ENCODE results near the gene TP53BP2.
"Not testable (repeated sequence)": the region's sequence is repeated elsewhere in the genome, so short reads cannot be mapped to it uniquely, and the experiment has no call there.

The TP53BP2 gene

DNA sequence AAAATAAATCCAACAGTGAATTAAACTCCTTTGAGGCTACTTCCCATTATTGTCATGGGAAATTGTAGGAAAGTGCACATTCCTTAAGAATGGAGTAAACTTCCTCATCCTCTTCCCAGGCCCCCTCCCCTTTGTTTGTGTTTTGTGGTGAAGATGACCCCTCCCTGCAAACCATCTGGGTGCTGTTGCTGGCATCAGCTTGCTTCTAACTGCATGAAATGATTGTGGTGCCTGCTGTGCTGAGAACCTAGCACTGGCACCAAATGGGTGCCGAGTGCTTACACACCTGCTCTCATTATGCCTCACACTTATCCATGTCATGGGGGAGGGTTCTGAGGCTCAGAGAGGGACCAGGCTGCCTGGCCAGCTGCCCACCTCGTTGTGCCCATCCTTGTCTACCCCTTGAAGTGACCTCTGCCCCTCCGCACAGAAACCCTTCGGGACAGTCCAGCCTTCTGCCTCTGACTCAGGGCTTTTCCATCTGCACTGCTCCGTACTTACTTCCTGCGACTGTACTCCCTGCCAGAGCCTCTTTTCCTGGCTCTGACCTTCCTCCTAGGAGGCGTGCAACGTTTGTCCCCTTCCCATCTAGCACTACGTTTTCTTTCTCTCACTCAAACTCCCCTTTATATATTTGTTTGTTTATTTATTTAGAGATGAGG, 102.8 kb downstream of the TP53BP2 start:
- no peak for DNase-seq (ENCODE audit: low read depth in 3 of 3)

DNA sequence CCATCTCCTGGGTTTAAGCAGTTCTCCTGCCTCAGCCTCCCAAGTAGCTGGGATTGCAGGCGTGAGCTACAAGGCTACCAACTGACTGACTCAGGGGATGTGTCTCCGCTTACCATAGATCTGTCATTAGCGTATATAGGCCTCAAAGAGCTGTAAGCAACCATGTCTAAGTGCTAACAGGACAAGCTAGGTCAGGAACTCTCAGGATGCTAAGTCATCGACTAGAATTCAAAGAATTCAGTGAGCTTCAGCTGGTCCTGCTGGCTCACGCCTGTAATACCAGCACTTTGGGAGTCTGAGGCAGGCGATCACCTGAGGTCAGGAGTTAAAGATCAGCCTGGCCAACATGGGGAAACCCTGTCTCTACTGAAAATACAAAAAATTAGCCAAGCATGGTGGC, 103.9 kb downstream of the TP53BP2 start:
- no peak for DNase-seq (ENCODE audit: low read depth in 3 of 3)

DNA sequence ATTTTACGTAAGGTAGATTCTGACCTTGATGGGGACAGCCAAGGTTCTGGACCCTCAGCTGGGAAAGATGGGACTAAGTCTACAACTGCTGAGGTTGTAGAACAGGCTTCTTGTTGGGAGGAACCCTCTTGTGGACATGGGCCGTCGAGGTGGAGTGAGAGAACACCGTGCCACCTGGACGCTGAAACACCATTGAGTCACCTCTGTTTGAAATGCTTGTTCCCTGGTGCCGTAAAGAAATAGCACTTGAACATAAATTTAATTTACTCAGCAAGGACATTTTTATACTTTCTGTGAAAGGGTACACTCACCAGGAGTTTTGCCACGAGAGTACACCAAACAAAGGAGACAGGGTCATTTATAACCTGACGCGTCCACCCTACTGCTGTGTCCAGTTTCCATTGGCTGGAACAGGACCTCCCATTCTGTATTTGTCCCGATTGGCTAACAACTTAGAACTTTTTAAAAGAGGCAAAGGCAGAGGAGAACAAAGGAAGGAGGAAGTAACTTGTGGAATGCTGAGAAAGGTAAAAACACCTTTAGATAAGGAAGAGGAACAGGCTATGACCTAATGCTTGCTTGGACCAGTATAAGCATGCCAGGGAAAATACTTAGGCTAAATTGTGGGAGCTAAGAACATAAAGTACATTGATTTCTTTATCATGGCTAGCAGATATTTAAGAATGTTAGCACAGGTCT, 105.6 kb downstream of the TP53BP2 start:
- DNase-seq (ENCODE audit: low read depth in 3 of 3), result not testable (repeated sequence)

DNA sequence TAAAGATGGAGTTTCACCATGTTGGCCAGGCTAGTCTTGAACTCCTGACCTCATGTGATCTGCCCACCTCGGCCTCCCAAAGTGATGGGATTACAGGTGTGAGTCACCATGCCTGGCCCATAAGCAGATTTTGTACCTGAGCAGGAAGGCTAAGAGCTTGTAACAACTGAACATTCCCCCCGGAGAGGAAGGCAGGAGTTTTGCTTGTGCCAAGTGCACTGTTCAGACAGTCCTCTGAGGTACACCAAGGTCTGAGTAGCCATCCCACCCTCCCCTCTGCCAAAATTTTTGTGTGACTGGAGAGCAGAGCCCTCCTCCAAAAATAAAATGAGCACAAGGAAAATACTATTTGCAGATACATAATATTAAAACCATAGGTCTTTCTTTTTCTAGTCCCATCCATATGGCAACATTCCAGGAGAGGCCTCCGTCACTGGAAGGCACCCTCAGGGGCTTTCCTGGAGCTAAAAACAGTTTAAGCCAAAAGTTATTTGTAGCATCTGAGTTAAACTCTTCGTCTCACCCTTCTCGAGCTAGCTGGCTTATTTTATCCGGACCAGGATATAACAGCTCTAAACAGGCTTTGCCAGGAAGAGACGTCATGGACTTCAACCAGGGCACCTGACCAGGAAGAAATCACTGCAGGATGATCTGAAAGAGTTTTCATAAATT, 106.2 kb downstream of the TP53BP2 start:
- DNase-seq (ENCODE audit: low read depth in 3 of 3), result no peak

DNA sequence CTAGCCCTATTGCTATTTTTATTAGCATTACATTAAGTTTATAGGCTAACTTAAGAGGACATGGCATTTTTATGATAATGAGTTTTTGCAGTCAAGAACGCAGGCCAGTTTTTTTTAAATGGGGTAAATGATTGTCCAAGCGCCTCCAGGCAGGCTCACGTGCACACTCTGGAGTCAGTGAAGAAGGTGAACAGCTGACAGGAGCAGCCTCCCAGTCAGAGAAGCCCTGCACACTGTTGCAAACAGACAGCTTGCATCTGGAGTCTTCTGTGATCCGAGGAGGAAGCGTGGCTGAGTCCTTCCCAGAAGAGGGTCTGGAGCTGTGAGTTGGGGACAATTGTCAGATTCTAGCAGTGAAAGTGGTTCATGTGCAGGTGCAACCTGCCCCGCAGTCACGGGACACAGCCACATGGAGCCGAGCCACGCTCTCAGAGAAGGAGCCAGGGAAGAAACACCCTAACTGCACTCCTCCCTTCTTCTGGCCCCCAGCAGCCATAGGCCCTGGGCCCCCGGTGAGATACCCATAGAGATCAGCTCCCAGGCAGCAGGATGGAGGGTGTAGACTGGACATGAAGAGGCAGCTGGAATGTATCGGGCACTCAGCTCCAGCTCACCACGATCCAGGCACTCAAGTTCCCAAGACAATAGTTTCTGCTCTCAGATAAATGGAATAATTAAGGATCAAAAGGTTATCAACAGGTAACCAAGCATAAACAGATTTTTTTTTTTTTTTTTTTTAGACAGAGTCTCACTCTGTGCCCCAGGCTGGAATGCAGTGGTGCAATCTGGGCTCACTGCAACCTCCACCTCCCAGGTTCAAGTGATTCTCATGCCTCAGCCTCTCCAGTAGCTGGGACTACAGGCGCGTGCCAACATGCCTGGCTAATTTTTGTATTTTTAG, 107.0 kb downstream of the TP53BP2 start:
- no peak for DNase-seq (ENCODE audit: low read depth in 3 of 3)

DNA sequence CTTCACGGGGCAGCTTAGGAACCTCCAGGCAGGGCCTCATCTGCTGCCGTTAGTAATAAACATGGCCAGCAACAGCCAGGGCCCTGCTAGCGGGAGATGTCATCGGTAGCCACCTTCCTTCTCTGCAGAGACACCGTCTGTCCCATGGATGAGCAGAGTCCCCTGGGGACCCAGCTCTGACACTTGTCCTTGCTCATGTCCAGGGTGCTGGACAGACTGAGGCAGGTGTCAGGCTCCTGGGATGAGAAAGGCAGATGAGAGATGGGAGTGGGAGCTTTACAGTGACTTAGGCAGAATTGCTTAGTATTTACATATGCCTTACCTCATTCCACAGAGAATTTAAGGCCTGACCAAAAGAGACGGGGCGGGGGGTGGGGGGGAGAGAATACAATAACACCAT, 108.4 kb downstream of the TP53BP2 start:
- no peak for DNase-seq (ENCODE audit: low read depth in 3 of 3)

DNA sequence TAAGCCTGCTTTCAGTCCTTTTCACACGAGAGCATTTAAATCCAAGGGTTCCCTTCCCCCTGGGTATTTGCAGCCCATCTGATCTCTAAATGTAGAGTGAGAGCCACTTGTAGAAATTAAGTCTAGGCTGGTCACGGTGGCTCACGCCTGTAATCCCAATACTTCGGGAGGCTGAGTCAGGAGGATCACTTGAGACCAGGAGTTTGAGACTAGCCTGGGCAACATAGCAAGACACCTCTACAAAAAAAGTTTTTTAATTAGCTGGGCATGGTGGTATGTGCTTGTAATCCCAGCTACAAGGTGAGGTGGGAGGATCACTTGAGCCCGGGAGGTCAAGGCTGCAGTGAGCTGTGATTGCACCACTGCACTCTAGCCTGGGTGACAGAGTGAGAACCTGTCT, 109.1 kb downstream of the TP53BP2 start:
- DNase-seq (ENCODE audit: low read depth in 3 of 3), result not testable (repeated sequence)

DNA sequence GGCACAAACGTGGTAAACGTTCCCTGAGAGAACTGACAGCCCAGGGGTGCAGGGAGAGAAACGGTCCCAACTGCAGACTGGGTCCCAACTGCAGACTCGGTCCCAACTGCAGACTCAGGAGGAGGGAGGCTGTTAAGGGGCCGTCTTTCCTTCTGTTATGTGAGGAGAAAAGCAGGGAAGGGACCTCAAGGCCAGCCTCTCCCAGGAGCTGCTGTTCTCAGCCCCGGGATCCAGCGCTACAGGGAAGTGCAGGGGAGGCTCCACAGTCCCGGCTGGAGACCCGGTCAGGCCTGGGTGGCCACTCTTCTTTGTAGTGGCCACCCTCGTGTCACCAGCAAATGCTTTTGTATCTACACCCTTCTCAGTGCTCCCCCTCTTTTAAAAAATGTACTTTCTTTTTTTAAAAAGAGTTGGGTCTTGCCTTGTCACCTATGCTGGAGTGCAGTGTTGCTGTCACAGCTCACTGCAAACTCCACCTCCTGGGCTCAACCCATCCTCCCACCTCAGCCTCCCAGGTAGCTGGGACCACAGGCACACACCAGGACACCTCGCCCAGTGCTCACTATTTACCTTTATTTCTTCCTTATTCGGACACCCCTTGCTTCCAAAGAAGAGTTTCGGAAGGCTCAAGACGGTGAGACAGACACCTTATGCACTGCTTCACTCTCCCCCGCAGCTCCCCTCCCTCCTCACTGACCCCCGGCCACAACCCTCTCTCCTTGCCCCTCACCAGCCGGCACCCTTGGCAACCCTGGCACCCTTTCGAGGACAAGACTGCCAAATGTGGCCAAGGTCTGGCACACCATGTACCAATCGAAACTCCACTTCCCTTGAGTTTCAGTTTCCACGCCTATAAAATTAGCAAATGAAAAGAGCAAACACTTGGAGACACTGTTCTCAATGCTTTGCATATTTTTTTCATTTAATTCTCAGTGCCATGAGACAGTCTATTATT, 111.6 kb downstream of the TP53BP2 start:
- no peak for DNase-seq (ENCODE audit: low read depth in 3 of 3)

DNA sequence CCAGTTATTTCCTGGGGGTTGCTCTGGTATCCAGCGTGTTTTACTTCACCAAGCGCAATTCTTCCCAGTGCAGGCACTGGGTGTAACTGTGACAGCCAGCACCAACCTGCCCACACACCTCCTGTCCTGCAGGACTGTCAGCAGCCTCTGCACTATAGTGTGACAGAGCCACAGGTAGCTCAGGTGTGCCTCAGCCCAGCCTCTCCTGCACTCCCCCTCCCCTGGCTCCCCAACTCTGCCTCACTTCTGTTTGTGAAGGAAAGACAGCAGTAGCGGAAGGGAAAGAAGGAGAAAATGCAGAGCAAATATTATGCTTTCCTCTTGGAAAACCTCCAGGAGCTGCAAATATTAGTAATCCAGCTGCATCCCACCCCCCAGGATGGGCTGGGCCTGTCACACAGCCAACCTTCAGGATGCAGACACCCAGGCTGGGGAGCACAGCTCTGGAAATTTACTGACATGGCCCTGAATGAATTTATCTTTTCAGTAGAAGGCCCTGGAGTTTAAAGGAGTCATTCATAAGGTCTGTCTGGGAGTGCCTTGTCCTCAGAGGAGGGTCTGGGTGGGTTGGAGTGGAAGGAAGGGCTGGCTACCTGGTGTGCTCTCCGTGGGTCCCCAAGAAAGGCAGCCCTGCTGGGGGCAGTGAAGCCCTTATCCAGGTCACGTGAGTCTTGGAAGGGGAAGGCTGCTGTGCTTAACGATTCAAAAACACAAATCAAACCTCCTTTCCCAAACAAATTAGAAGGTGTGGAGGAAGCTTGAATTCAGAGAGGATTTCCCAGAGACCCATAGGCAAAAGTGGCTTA, 112.6 kb downstream of the TP53BP2 start:
- no peak for DNase-seq (ENCODE audit: low read depth in 3 of 3)

DNA sequence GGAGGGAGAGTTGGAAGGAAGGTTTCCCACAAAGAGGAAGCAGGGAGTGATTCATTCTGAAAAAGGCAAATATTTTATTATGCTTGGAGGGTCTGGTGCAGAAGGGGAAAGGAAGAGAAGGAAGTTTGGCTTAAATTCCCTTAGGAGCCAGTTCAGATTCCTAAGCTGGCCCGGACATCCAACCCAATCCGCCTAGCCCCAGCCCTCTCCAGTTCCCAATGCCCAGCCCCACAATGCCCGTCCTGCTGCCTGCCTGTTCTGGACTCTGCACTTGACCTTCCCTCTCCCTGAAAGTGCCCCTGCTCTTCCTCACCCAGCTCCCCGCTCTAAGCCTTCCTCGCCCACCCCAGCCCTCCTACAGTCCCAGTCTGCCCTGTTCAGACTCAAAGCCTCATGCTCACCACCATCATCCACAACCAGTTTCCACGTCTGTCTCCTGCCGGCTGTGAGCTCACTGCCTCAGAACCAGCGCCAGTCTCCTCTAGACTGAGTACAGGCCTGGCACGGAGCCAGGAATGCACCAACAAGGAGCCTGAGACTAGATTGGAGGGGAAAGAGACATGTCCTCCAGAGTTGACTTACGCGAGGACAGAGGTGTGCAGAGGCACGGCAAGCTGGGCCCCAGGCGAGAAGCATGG, 114.5 kb downstream of the TP53BP2 start:
- no peak for DNase-seq (ENCODE audit: low read depth in 3 of 3)

DNA sequence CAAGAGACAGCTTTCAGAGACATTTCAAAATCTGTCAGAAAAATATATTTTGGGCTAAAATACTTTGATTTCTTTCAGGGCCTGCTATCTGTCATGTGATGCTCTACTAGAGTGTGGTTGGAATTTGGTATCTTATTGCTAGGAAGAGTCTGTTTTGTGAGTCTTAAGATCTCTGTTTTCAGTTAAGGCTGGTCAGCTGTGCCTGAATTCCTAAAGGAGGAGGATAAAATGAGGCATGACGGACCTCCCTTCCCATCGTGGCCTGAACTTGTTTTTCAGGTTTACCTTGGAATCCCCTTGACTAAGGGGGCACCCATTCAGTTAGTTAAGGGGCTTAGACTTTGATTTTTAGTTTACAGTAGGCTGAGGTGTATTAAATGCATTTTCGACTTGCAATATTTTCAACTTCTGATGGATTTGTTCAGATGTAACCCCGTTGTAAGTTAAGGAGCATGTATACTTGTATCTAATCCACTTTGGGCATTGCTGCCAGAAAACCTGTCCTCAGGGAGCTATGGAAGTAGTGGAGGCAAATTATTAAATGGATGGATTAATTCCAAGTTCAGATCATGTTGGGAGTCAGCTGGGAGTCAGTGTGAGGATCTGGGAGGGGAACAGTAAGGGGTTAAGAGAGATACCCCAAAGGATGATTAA, 115.1 kb downstream of the TP53BP2 start:
- DNase-seq (ENCODE audit: low read depth in 3 of 3), result no peak

DNA sequence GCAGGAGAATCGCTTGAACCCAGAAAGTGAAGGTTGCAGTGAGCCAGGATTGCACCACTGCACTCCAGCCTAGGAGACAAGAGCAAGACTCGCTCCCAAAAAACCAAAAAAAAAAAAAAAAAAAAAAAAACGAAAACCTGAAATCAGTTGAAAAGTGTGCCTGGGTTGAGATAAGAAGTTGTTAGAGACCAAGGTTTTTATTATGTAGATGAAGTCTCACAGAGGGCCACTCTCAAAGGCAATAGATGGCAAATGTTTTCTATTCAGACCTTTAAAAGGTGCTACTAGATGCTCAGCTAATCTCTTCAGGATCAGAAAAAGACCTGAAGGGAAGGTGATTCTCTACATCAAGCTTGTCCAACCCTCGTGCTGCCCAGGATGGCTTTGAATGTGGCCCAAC, 115.8 kb downstream of the TP53BP2 start:
- DNase-seq (ENCODE audit: low read depth in 3 of 3), result no peak
